ENCODE measurements around the gene BOD1L1.
"Not testable (repeated sequence)": the region's sequence is repeated elsewhere in the genome, so short reads cannot be mapped to it uniquely, and the experiment has no call there.

Gene BOD1L1

DNA sequence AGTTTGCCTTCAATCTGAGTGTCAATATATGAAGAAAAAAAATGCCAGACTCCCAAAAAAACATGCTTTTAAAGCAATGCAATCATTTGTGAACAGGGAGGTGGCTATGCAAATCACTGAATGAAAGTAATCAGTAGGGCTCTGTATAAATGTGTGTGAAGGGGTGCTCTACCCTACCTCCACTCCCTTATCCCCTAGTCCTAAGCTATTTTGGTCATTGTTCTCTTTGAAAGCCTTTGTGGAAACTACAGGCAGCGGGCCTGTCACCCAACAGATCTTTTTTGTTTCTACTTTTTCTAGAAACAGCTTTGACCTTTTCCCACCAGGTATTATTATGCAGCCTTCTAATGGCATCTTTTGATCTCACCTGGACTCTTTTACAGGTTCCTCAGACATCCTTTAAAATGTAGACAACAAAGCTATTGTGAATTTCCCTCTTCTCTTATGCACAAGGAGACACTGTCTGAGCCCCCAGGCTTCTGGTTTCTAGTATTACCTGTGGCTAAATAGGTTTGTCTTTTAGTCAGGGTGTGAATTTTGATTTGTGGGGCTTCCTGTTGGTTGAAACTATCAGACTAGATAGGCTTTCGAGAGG, 9.2 kb downstream of the BOD1L1 start:
- no peak for DNase-seq

- DNase-seq, result no peak
These were observed 9.7 kb downstream of the BOD1L1 start for GRCh38 chr4:13617801-13618200.

DNA sequence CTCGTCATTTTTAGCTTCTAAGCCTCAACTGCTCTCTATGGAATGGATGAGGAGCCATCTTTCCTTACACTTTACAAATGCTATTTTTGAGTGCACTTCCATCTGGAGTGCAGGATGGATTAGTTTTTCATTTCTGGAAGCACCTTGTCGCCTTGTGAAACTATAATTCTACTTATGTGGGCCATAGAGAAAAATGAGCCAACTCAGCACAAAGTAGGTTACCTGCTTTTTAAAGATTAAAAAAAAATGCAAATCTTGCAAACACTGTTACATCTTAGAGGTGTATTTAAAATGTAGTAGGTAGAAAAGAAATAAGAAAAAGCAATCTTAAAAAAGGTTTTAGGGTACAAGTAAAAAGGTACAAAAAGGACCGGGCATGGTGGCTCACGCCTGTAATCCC, 10.9 kb downstream of the BOD1L1 start:
- no peak for DNase-seq

GRCh38 chr4:13615161-13615560, 12.4 kb downstream of the BOD1L1 start:
- no peak for DNase-seq

- DNase-seq, result no peak
These were observed 15.0 kb downstream of the BOD1L1 start for GRCh38 chr4:13612569-13612968.

- no peak for DNase-seq
These were observed 16.2 kb downstream of the BOD1L1 start for GRCh38 chr4:13611283-13611842.

DNA sequence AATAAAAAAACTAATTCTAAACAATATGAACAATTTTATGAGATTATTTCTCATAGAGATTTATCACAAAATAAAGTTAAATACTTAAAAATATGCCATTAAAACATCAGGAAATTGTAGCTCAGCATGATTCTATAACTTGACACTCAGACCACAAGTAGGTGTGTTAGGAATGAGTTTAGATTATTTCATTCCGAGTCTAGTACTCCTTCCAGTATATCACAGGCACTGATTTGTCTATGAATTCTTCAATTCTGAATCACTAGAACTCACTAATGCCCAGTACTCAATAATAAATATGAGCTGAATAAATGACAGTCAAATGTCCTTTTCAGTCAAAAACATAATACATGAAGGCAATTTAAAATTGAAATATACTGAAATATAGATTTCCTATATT, 22.2 kb downstream of the BOD1L1 start:
- DNase-seq, result no peak

- DNase-seq, result no peak
These were observed 25.7 kb downstream of the BOD1L1 start for GRCh38 chr4:13601848-13602247.

DNA sequence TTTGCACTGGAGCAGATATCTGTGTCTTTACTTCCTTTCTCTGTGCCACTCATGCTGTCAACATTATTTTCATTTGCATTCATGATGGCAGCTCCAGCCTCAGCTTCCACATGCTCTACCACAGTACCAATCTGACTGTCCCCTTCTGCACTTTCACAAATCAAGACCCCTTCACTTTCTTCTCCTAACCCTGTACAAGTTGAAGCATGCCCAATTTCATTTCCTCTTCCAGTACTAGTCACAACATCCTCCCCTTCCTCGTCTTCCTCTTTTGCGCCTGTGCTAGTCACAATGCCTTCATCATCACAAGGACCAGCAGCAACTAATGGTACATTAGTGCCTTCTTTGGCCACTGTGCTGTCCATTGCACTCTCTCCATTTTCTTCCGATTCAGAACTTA, 26.5 kb downstream of the BOD1L1 start:
- DNase-seq, result no peak

DNA sequence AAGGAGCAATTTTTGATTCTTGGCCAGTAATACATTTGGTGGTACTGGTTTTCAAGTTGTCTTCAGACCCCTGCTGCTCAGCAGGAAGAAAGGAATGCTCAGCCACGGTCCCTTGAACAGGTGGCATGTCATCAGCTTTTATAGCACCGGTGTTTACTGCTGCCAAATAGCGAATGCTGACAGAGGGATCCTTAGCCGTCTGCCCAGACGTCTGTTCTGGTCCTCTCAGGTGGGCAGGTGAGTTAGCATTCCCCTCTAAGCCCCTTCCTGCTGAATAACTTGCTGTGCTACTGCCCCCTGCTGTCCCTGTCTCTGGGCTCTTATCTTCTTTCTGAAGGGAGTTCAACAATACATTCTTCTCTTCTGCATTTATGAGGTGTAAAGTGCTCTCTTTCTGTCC, 28.4 kb downstream of the BOD1L1 start:
- DNase-seq, result no peak

- DNase-seq, result no peak
These were observed 29.9 kb downstream of the BOD1L1 start for GRCh38 chr4:13597604-13598003.

DNA sequence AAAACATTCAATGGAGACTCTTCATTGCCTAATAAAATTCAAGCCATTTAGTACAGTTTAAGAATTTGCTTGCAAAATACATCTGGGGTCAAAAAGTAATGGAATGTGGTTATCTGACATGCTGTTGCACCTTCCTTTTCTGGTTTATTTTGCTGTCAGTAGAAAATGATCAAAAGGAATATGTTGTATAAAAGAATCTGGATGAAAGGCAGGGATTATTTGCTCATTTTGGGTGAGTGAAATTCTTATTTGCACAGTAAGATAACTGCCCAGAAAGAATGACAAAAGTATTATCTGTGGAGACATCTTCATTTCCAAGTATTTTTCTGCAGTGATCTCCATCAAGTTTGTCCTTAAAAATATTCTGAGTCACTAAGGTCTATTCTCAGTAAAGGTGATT, 30.4 kb downstream of the BOD1L1 start:
- no peak for DNase-seq

DNA sequence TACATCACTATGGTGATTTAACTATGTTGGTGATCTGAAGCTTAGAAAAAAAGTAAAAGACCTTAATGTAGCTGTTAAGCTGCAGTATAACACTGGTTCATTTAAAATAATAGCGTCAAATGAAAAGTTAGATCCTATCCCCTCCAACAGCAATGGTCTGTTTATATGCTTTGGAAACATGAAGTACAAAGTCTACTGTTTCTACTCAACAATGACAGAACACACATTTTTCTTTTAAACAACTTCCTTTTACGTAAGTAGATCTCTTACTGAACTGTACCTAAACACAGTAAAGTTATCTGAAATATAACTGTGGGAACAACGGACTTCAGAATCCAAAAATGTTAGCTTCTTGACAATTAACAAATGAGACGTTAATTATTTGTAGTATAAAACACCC, 35.3 kb downstream of the BOD1L1 start:
- no peak for DNase-seq

DNA sequence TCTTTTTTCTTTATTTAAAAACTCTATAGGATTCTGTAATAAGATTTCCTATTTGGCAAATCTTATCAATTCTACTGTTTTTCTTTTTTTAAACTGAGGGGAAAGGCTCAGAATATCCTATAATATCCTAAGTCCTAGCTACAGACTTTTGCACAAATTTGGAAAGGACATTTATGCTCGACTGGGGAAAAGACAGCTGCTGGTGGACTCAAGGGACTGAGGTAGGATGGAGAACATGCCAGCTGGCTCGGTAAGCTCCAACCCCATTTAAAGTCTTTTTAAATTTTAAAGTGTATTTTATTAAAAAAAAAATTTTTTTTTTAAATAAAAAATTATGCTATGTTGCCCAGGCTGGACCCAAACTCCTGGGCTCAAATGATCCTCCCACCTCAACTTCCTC, 36.8 kb downstream of the BOD1L1 start:
- no peak for DNase-seq

- DNase-seq, result no peak
These were observed 38.6 kb downstream of the BOD1L1 start for GRCh38 chr4:13588954-13589353.

DNA sequence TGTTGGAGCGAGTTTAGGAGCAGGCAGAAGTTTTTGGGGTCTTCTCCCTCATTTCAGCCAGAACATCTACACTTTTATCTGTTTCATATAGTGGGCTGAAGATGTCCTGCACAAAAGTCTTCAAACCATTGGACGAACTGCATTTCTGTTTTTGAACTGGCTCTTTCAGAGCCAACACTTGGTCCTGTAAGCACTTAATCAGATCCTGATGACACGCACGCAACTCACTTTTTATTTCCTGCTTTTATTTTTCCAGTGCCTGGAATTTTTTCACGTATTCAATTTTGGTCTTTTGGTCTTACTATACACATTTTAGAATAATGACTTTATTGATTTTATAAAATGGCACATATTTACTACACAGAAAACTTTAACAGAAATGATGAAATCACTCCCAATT, 43.0 kb downstream of the BOD1L1 start:
- no peak for DNase-seq

DNA sequence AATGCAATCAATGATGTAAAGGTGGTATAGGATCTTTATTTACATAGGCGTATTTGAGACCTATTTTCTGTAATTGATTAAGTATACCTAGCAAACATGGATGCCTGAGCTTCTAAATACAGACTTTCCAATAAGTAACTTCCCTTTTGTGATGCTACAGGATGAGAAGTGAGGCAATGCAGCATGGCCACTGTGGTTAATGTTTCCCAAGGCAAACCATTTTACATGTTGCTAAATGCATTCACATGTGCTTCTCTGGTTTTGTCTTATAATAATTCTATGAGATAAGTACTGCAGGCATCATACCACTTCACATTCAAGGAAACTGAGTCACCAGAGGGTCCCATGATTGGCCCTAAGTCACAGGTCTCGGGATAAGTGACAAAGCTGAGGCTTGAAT, 47.5 kb downstream of the BOD1L1 start:
- no peak for DNase-seq

DNA sequence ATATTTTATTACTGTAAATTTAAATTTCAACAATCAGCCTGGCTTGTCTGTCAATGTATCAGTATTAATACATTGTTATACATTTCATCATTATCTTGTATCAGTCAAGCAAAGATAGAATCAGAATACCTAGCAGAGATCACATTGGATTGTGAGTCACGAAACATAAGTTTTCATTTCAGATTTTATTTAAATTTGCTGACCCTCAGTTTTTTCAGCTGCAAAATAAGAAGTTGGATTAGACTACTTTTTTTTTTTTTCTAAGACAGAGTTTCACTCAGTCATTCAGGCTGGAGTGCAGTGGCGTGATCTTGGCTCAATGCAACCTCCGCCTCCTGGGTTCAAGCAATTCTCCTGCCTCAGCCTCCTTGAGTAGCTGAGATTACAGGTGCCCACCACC, 49.9 kb downstream of the BOD1L1 start:
- no peak for DNase-seq

GRCh38 chr4:13570916-13571315, 56.6 kb downstream of the BOD1L1 start:
- DNase-seq, result no peak

GRCh38 chr4:13567125-13567524, 60.4 kb downstream of the BOD1L1 start:
- DNase-seq, result no peak

DNA sequence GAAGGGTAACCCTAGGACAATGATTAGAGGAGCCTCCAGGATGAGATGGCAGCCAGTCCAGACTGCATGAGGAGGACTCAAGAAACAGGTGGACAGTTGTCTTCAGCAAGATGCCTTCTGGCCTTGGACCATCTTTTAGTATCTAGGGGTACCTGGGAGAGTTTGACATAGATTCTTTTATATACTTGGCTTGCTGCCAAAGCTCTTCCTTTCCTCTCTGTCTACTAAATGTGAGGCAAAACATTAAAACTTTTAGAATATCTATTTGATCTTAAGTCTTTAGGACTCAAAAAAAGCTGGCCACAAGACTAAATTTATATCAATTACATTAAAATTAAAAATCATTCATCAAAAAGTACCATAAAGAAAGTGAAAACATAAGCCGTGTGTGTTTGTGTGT, 64.6 kb downstream of the BOD1L1 start:
- no peak for DNase-seq

DNA sequence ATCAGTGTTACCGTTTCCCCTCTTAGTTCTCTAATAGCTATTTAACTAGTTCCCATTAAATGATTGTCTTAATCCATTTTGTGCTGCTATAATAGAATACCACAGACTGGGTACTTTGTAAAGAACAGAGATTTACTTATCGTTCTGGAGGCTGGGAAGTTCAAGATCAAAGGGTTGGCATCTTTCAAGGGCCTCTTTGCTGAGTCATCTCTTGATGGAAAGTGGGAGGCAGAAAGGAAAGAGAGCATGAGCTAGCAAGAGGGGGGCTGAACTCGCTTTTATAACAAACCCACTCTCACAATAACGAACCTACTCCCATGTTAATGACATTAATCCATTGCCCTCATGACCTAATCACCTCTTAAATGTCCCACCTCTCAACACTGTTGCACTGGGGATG, 65.9 kb downstream of the BOD1L1 start:
- DNase-seq, result no peak

GRCh38 chr4:13560111-13560510, 67.4 kb downstream of the BOD1L1 start:
- DNase-seq, result not testable (repeated sequence)

GRCh38 chr4:13559413-13559812, 68.1 kb downstream of the BOD1L1 start:
- no peak for DNase-seq

DNA sequence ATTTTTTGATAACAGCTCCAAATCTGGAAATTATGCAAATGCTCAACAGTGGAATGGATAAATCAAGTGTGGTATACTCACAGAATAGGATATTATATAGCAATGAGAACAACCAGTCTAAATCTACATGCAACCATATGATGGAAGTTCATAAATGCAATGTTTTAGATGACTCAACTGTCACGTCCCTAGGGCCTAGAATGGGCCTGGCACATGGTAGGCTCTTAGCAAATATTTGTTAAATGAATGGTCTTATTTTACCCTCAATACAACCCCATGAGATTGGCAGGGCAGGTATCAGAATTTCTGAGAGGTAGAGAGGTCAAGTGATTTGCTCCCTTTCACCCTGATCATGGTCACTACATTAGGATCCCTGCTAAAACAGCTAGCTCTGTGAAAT, 68.6 kb downstream of the BOD1L1 start:
- DNase-seq, result no peak

DNA sequence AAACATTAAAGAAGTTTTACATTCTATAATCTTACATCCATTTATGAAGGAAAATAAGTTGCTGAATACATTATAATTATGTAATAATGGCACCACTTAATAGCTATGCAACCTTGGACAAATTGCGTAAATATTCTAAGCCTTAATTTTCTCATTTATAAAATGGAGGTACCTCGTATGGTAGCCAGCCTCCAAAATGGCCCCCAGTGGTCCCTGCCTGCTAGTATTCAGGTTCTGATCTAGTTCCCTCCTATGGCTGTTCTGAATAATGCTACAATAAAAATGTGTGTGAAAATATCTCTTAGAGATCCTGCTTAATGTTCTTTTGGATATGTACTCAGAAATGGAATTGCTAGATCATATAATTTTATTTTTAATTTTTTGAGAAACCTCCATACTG, 72.2 kb downstream of the BOD1L1 start:
- no peak for DNase-seq
